B cell (primary cell): ENCODE results near the gene ATP6V0A1.

ENCODE experiments used
- CTCF ChIP-seq: fragments of 200-600 bp; IDR thresholded peaks from one replicate; pipeline ENCODE4 v1.8.0; 2022; ENCODE audit warnings: antibody characterized with exemption, mild to moderate bottlenecking
- EZH2 ChIP-seq: IDR thresholded peaks from 2 replicates; pipeline ENCODE4 v1.6.1; 2012; ENCODE audit warnings: borderline replicate concordance, low read depth, mild to moderate bottlenecking, moderate library complexity, low read length; ENCODE audit not compliant: insufficient read depth, poor library complexity, severe bottlenecking

- TF ChIP-seq CTCF (no peak), EZH2 (no peak)
Measured at GRCh38 chr17:42488032-42488431, 29.4 kb downstream of the ATP6V0A1 start.
